Inflammatory macrophage treated with lipopolysaccharide for 1 hour (primary cell): ENCODE data around the gene CALCR.
A peak's percentile ranks its signal among the peaks of the same experiment; 100 is the strongest.

Experiments used
- DNase-seq, 2 donors: peaks; one replicate each; pipeline ENCODE4 v3.0.0-alpha.2; 2020 to 2022

CALCR gene

DNA sequence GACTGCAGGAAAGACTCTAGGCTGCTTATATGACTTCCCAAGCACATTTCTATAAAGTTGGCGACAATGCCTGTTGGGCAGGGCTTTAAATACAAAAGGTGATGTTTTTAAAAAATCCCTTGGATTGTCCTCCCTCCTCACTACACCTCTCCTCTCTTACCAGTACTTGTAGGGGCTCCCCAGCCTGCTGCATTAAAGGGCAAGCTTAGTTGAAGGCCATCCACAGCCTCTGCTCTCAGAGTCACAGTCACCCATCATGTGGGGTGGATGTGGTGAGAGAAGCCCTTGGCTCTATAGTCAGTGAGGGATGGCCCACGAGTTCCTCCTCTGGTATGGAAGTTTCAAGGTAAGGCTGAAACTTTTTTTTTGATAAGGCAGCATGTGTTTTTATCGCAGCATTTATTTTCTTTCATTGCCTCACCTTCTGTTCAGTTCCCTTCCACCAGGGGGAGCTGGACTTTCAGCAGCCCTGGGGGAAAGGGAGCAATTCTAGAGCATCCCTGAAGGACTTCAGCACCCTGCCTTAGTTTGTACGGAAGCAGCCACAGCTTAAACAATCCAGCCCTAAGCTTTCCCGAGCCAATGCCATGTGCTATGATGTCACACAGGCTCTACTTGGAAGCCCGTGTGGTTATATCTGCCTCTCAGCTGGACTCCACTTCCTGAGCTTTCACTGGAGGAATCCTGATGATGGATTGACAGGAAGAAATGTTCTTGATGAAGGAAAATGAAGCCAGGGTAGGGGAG, 131.9 kb downstream of the CALCR start:
- DNase-seq, result peak; percentile 5 to 54

DNA sequence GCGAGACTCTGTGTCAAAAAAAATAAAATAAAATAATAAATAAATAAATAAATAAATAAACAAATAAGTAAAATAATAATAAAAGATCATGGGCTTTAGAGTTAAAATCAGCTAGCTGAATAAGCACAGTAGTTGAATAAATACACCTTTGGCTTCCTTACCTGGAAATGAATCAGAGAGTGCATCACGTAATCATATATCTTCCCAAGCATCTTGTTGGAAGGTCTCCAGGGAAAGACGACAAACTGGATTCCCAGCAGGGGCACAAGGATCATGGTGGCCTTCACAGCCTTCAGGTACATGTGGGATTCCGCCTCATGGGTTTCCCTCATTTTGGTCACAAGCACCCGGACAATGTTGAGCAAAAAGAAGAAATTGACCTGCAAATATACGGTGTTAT, 138.7 kb downstream of the CALCR start:
- DNase-seq, result no peak

DNA sequence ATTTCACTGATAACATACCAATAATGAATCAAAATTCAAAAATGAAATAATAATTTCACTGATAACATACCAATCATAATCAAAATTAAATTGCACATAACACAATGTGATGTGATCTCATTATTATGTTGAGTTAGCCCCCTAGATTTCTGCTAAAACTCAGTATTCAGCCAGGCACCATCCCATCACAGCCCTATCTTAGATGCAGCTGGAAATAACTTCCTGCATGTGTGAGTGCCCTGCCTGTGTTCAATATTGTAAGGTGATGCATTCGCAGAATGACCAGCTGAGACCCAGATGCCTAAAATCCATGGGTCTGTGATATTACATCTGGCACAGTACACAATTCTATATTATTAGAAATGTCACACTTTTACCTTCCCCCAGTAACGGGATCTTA, 142.4 kb downstream of the CALCR start:
- DNase-seq, result no peak

DNA sequence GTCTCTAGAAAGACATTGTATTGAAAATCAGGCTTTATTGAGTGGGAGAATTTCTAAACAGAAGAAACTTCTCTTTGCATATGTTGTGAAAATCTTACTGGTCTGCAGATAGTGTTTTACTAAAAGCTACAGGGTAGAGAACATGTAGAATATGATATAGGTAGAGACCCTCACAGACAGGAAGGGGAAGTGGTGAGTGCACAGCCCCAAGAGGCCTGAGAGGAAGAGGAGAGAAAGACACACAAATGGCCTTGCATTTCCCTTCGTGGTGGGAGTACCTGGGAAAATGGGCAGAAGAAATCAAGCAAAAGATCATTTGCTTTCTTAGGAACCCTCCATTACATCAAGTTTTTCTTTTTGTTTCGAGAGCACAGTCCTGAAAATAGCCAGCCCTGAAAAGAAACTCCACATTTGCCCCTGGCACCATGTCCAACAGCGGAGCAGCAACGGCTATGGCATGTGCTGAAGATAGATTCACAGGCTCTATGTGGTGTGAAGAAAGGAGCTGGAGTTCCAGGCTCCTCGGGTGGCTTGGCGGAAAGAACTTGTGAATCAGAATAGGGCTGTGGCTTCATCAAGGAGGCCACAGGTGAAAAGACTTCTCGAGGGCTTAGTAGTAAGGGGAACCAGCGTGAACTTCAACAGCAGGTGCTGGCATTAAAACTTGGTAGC, 143.5 kb downstream of the CALCR start:
- DNase-seq, result no peak

DNA sequence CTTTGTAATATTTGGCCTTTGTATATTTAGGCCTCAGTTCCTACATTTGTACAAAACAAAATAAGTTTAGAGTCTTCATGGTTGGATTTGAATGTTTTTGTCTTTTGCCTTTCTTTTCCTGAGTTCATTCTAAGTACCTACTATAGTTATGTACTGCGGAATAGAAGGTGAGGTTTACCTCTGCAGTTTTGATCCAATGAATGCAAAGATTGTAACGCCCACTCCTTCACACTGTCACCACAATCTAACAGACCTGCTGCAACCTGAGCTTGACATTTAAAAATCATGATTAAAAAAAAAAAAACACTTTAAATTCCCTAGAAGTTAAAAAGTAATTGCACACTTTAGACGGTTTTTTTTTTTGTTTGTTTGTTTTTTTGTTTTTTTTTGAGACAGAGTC, 145.0 kb downstream of the CALCR start:
- DNase-seq, result no peak

DNA sequence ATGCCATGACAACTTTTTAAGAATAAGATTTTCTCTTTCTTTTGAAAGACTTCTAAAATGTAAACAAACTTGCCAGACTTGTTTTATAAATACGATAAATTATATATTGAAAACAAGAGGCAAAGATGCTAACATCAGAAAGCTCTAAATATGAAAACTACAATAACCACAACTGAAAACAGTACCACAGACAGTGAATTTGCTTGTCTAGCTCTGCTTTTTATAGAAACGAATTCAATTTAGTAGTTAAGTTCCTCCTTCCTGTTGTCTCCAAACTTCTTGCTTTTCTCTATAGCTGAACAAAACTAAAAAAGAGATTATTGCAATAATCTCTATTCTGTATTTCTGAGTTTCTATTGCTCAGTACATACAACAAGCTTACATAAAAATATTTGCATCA, 147.4 kb downstream of the CALCR start:
- DNase-seq, result no peak

DNA sequence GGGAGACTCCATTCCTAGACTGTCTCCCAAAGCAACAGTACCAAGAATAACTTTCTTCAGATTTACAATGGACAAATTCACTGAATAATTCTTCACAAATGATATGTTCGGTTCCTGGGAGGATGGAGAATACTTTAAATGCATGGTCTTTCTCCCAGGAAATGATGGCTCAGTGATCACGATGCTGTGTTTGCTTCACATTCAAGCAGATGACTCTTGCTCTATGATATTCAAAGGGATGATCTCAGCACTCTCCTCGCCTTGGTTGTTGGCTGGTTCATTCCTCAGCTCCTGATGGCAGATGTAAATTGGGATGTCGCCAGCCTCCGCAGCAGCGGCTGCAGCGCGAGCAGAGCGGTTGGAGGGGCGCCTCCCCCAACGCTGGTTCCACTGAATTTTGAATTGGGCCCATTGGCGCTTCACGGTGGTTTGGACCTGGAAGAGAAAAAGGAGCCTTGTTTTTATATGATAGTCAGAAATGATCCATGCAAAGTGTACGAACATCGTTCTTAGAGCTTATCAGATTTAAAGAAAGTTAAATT, 148.3 kb downstream of the CALCR start:
- no peak for DNase-seq

DNA sequence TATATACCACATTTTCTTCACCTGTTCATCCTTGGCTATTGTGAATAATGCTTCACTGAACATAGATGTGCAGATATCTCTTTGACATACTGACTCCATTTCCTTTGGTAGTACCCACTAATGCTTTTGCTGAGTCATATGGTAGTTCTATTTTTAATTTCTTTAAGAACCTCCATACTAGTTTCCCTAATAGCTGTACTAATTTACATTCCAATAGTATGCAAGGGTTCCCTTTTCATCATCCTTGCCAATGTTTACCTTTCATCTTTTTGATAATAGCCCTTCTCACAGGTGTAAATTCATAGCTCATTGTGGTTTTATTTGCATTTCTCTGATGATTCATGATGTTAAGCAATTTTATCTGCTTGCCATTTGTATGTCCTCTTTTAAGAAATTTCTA, 159.9 kb downstream of the CALCR start:
- no peak for DNase-seq

DNA sequence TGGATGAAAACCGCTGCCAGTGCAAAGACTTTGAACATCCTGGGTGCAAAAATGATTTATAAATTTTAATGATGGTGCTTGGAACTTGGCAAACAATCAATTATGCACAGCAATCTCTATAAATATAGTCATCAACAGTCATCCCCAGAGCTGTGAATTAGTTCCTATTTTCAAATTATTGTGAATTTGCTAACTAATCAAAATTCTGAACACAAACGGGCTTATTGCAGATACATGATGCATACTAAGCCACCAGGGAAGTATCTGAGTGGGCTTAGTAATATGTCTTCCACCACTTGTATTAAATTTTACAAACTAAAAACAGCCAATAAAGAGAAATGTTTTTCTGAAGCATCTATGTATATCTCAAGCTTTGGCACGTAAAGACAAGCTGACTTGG, 165.2 kb downstream of the CALCR start:
- no peak for DNase-seq

DNA sequence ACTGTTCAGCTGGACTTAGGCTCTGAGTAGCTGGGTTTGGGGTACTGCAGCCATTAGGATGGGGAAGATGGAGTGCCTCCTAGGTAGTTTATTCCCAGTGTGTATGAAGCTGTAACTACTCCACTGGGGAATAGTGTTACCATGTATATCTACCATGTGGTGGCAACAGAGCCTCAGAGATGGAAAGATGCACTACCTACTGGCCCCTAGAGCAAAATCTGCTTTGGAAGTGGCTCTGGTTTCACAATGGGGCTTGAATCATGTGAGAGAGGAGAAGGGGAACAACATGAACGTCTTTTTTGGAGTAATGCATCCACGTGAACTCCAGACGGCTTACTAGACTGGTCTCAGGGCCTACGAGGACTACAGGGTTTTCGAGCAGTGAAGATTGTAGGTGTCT, 167.3 kb downstream of the CALCR start:
- DNase-seq, result no peak

DNA sequence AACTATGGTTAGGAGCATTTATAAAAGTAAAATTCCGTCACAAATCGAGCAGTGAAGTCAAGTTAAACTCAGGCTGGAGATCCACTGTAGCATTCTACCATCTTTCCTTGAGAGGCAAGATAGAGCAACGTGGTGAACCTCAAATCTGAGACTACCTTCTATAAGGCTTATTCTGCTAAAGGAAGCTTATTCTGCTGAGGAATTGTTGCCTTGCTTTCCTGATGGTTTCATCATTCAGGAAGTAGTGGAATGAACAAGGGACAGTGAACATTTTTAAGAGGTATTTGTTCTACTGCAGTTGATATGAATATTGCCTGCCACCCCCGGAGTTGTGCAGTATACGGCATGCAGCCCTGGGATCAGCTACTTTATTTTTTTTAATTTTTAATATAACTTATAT, 171.6 kb downstream of the CALCR start:
- no peak for DNase-seq

DNA sequence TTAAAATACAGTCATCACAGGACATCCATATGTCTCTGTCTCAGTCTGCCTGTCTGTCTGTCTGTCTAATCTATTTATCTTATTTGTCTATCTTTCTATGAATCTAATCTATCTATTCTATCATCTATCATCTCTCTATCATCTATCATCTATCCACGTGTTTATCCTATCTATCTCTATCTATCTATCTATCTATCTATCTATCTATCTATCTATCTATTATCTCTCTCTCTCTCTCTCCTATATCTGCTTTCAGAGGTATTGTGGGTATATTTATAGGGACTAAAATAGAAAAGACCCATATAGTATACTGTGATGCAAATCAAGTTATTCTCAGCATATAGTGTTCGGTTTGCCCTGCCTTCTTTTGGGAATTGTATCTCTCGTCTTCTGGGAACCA, 174.9 kb downstream of the CALCR start:
- DNase-seq, result no peak

DNA sequence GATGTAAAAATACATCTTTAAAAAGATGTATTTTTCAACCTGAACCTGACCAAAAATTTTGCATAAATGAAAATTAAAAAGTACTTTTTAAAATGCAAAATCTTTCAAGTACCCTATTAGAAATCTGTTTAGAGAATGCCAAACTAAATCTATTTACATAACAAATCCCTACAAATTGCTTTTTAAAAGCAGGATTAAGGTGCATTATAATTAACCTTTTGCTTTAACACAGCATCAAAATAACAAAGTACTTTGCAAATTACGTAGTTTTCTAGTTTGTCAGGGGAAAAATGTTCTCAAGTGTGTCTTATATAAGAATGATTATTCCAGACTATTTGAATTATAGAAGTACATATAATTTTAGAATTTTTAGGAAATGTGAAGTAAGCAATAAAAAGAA, 181.5 kb downstream of the CALCR start:
- no peak for DNase-seq

DNA sequence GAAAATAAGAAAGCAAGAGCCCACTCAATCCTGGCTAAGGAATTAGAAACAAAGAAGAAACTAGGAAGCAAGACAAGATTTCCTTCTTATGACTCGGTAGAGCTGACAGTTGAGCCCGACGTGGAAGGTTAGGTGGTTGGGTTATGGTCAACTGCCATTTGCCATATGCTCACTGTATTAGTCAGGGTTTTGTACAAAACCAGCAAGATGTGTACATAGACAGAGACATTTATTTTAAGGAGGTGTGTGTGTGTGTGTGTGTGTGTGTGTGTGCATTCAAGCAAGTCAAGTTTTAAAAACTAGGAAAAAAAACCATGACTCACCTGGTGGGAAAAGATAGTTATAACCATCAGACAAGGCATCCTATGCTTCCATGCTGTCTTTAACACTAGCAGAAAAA, 183.9 kb downstream of the CALCR start:
- no peak for DNase-seq

DNA sequence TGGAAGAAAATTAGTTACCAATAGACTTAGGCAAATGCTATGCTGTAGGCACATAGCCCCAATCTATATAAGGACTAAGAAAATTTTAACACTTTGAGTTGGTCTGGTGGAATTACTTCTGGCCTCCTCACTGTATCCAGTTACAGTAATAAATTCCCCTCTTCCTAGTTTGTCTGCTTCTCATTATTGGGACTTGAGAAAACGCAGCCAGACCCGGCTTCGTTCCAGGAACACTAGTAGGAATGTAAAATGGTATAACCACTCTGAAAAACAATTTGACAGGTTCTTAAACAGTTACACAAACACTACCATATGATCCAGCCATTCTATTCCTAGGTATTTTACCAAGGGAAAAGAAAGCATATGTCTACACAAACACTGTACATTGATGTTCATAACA, 192.2 kb downstream of the CALCR start:
- no peak for DNase-seq

DNA sequence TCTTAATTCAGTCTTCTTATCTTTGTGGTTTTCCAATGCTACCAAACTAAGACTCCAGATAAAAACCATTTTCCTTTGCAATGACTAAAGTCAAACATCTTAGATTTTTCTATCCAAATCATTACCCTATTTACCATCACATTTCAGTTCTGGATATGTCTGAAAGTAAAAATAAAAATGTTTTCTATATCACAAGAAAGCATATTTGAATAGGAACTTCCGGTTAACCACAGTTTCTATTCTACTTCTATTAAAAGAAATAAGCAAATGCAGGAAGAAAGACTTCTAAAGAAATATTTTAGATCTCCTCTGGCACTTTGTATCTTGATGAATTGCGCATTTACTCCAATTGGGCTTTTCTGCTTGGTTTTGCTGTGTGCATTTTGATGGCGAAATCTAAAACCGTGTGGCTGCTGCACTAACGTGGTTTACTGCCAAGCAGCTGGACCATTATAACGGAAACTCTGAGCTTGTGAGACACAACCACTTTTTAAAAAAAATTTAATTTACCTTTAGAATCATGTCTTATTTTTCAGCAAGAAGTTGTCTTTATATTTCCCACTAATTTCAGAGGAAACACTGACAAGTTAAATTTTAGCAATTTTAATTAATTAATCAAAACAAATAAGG, 196.3 kb downstream of the CALCR start:
- no peak for DNase-seq

DNA sequence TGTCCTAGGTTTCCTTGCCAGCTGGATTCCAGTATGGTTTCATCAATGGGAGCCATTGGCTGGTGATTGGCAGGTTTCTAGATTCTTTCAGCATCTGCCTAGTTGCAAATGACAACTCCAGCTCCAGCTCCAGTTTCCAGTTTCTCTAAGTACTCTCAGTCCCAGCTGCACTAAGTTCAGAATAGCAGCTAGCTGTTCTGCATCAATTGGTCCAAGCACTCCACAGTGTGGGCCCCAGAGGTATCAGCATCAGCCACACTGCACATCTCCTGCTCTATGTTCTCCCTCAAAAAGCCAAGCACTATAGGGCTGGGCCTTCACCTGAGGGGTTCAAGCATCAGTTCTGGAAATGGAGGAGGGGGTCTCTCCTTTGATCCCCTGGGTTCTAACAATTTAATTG, 198.9 kb downstream of the CALCR start:
- no peak for DNase-seq
